ENCODE measurements around the gene IL17RC.

DNA sequence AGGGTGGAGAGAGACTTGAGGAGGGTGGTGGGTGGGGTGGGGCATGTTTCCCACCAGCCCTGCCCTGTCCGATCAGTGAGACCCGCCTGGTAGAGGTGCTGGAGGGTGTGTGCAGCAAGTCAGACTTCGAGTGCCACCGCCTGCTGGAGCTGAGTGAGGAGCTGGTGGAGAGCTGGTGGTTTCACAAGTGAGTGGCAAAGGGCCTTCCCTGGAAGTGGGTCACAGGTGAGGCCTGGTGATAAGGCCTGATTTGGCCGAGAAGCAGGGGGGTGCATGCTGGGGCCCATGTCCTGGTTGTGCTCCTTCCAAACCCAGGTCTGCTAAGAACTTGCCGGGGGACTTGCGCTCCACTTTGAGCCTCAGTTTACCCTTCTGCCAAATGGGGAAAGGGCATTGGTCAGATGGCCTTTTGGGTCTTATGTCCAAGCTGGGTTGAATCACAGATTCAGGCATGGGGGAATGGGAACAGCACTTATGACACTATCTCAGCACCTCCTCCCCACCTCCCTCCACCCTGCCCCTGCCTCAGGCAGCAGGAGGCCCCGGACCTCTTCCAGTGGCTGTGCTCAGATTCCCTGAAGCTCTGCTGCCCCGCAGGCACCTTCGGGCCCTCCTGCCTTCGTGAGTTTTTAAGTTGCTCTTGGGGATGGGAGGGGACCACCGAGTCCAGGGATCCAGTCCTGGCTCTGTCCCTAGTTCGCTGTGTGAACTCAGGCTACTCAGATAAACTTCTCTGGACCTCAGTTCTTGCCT, 20.8 kb downstream of the IL17RC start:
- TF ChIP-seq POLR2AphosphoS5 (IDR thresholded peaks at IDR 0.05) = no peak
- TF ChIP-seq, protein P1, sequence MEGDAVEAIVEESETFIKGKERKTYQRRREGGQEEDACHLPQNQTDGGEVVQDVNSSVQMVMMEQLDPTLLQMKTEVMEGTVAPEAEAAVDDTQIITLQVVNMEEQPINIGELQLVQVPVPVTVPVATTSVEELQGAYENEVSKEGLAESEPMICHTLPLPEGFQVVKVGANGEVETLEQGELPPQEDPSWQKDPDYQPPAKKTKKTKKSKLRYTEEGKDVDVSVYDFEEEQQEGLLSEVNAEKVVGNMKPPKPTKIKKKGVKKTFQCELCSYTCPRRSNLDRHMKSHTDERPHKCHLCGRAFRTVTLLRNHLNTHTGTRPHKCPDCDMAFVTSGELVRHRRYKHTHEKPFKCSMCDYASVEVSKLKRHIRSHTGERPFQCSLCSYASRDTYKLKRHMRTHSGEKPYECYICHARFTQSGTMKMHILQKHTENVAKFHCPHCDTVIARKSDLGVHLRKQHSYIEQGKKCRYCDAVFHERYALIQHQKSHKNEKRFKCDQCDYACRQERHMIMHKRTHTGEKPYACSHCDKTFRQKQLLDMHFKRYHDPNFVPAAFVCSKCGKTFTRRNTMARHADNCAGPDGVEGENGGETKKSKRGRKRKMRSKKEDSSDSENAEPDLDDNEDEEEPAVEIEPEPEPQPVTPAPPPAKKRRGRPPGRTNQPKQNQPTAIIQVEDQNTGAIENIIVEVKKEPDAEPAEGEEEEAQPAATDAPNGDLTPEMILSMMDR (IDR thresholded peaks at IDR 0.05 in 8 of 11, conservative IDR thresholded peaks at IDR 0.05 in 3 of 11) = no peak
- TF ChIP-seq POLR2A (IDR thresholded peaks at IDR 0.05) = no peak
